GM12892 (cell line): ENCODE results near the gene TYK2.
"Not testable (repeated sequence)": the region's sequence is repeated elsewhere in the genome, so short reads cannot be mapped to it uniquely, and the experiment has no call there.

Experiments
- POLR2A ChIP-seq: IDR thresholded peaks from 2 replicates; pipeline ENCODE4 v1.6.1; 2011; ENCODE audit warnings: low read depth, low read length, control low read depth
- TAF1 ChIP-seq: IDR thresholded peaks from 2 replicates; pipeline ENCODE4 v1.6.1; 2011; ENCODE audit warnings: low read depth, mild to moderate bottlenecking, control low read depth, low read length, borderline replicate concordance

GRCh38 chr19:10411224-10411623, 30.9 kb upstream of the TYK2 start:
- TF ChIP-seq TAF1, POLR2A: not testable (repeated sequence)
